ENCODE data around the gene CSNK2A2.

GRCh38 chr16:58235663-58236062, 37.8 kb upstream of the CSNK2A2 start:
- TF ChIP-seq EZH2 (IDR thresholded peaks at IDR 0.05; ENCODE audit: insufficient read depth, low read length) (no peak), CTCF (IDR thresholded peaks at IDR 0.05; ENCODE audit: insufficient read depth, low read depth, low read length) (no peak)

All from astrocyte (in vitro differentiated cells and primary cell).